ENCODE data around the gene ALDH1A1.

Gene ALDH1A1

DNA sequence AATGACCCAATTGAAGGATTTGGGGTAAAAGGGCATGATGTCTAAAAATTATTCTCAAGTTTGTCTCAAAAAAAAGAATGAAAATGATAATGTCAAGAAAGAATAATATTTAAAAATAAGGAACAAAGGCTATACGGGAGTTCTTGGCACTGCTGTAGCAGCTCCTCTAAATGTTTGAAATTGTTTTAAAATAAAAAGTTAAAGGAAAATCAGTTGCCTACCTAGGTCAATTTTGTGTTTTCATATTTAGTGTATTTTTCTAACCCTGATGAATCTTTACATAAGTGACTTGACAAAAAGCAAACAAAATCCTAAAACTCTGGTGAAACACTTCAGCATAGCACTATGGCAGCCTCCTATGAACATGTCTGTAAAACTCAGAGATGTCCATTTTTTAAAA is 56.4 kb downstream of the ALDH1A1 start:
- TF ChIP-seq, protein P1, sequence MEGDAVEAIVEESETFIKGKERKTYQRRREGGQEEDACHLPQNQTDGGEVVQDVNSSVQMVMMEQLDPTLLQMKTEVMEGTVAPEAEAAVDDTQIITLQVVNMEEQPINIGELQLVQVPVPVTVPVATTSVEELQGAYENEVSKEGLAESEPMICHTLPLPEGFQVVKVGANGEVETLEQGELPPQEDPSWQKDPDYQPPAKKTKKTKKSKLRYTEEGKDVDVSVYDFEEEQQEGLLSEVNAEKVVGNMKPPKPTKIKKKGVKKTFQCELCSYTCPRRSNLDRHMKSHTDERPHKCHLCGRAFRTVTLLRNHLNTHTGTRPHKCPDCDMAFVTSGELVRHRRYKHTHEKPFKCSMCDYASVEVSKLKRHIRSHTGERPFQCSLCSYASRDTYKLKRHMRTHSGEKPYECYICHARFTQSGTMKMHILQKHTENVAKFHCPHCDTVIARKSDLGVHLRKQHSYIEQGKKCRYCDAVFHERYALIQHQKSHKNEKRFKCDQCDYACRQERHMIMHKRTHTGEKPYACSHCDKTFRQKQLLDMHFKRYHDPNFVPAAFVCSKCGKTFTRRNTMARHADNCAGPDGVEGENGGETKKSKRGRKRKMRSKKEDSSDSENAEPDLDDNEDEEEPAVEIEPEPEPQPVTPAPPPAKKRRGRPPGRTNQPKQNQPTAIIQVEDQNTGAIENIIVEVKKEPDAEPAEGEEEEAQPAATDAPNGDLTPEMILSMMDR (IDR thresholded peaks at IDR 0.05; ENCODE audit: insufficient read depth, low read depth, low read length, missing control alignments) = no peak
- no peak for DNase-seq (ENCODE audit: low read depth)
- H3K4me3 ChIP-seq (ENCODE audit: low read length) = no peak overlapping the region

DNA sequence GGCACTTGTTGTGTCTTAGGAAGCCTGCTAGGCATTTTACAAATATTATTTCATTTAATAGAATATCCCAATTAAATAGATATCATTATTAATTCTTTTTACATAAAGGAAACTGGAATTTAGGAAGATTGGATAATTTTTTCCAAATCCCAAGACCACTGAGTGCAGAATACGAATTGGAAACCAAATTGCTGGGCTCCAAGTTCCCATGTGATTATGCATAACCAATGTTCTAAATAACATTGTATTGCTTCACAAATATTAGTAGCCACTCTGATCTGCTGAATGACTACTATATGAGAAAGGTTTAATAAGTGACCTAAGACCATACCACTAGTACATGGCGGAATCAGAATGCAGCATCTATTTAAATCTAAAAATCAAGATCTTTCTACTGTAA is 57.7 kb downstream of the ALDH1A1 start:
- no peak overlapping the region for H3K4me3 ChIP-seq (ENCODE audit: low read length)
- DNase-seq (ENCODE audit: low read depth) = no peak
- TF ChIP-seq, protein P1 (IDR thresholded peaks at IDR 0.05; ENCODE audit: insufficient read depth, low read depth, low read length, missing control alignments) = no peak

DNA sequence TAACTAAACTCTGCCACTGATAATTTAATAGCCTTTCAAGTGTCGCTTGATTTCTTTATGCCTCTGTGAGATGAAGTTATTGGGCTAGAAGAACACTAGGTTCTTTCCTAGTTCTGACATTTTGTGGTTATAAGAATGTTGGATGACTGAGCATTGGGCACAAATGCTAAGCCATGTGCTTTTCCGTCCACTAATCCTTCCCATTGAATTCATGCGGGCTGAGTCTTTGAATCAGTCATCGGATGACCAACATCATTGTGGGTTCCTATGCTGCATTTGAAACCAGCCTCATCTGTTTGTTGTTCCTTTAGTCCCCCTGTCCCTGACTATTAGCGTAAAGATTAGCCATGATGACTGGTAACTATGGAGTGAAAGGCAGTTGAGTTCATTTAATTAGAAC is 58.5 kb downstream of the ALDH1A1 start:
- DNase-seq (ENCODE audit: low read depth) = peak; percentile 7
- TF ChIP-seq, protein P1 (IDR thresholded peaks at IDR 0.05; ENCODE audit: insufficient read depth, low read depth, low read length, missing control alignments) = no peak
- no peak overlapping the region for H3K4me3 ChIP-seq (ENCODE audit: low read length)

DNA sequence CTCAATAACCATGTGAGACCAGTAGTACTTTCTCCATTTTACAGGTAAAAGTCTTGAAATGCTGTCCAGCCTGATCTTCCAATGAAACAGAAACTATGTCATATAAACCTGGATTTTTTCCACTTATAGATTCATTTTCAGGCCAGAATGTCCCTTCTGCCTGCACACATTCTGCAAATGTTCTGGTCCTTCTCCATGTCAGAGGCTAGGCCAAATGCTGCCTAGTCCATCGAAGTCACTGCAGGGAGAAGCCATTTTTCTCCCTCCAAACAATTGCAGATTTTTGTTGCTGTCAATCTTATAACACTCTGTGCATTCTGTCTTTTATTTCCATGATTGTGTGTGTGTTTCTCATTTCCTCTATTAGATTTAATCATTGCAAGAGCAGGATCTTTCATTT is 59.4 kb downstream of the ALDH1A1 start:
- TF ChIP-seq, protein P1 (IDR thresholded peaks at IDR 0.05; ENCODE audit: insufficient read depth, low read depth, low read length, missing control alignments) = no peak
- no peak for DNase-seq (ENCODE audit: low read depth)
- H3K4me3 ChIP-seq (ENCODE audit: low read length) = no peak overlapping the region

DNA sequence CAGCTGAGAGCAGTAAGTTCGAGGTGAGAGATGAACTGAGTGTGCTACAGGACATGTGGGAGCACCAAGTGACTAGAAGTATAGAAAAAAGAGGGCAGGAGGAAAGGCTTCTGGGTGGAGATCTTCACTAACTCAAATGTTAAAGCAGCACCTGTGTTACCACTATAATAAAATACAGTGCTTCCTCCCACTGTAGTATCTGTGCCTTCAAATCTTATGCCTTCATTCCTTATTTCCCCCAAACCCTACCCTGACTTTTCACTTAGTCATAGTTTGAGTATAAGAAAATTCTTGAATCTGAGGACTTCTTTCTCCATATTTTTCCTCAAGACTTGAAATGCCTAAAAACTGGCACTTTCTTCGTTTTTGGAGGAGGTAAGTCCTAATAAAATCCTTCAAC is 61.8 kb downstream of the ALDH1A1 start:
- TF ChIP-seq, protein P1 (IDR thresholded peaks at IDR 0.05; ENCODE audit: insufficient read depth, low read depth, low read length, missing control alignments) = no peak
- DNase-seq (ENCODE audit: low read depth) = no peak

DNA sequence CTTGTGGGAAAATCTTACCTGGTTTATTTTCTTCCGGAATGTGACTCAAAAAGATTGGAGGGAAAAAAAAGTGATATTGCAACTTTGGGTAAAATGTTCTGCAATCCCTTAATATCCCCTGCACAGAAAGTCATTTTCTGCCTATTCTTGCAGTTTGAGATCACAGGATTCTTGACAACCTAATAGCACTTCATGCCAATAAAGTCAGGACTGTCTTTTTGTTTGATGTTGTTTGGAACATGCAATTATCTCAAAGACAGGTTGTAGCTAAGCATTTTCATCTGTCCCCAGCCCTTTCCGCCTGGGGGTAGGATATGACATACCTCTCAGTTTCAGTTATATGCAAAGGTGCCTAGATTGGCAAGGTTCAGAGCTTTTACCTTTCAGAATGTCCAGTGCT is 63.9 kb downstream of the ALDH1A1 start:
- H3K4me3 ChIP-seq (ENCODE audit: low read length) = no peak overlapping the region
- DNase-seq (ENCODE audit: low read depth) = no peak
- TF ChIP-seq, protein P1 (IDR thresholded peaks at IDR 0.05; ENCODE audit: insufficient read depth, low read depth, low read length, missing control alignments) = no peak

More for the DNA sequence above, 61.8 kb downstream of the ALDH1A1 start:
- H3K4me3 ChIP-seq (ENCODE audit: low read length) = no peak overlapping the region

DNA sequence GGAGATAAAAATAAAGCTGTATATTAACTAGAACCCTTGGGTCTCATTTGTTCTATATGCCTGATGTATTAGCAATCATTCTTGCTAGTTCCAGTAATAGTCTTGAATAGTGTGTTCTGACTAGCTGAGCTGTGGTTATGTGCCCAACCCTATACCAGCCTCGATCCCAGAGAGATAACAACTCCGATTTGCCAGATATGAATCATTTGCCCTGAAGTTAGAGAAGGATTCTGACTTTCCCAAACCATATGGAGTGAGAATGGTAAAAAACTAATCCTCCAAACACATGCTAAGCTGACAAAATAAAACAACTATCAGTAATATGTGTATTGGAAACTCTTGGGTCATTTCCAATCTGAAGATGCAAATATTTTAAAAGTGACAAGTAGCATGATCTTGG is 64.8 kb downstream of the ALDH1A1 start:
- DNase-seq (ENCODE audit: low read depth) = peak; percentile 37
- H3K4me3 ChIP-seq (ENCODE audit: low read length) = no peak overlapping the region
- TF ChIP-seq, protein P1 (IDR thresholded peaks at IDR 0.05; ENCODE audit: insufficient read depth, low read depth, low read length, missing control alignments) = no peak

All from epithelial cell of esophagus (primary cell).